T-helper 1 cell treated with Interleukin-12 subunit alpha and Interleukin-12 subunit beta and Interleukin-4 antibody, amounts not matched to agents 30 ng/mL and 1 ng/mL, for 36 hours (primary cell): ENCODE data around the gene CCL16. TPM values are rescaled to one million over a fixed set of nuclear protein-coding genes. Genes with fewer than 3 reads are reported as not detected.
"Not testable (repeated sequence)": the region's sequence is repeated elsewhere in the genome, so short reads cannot be mapped to it uniquely, and the experiment has no call there.

ENCODE experiments used
- intact Hi-C: fragments of 100-400 bp; cut with micrococcal nuclease; formaldehyde crosslinking; loops from one replicate; pipeline ENCODE4 v1.15.1; 2024
- total RNA-seq: library from RNA; stranded (reverse); gene quantifications from 2 replicates; pipeline ENCODE4 v1.2.3, GENCODE V29; 2022

Gene CCL16
- total RNA-seq, result not detected in 2 replicates

DNA sequence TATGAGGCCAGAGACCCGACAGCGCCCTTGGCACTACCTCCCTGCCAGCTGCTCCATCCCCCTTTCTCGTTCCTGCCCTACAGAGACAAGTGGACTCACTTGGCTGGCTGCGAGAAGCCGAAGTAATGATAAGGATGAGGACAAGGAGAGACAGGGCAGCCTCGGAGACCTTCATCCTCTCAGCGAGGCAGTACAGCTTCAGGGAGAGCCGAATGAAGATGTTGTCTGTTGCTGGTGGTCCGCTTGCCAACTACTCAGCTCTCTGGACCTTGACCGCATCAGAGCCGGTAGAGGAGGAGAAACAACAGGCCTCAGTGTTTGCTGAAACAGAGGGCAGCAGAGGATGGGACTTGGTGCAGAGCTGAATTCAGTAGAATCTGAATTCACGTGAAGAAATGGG is at the start of gene CCL16:
Gene CCL16, minus strand, starts transcription at position 252 of the 400 bp plus-strand sequence. Its CDS starts 77 bp downstream, at position 175.
- intact Hi-C loops, result no loop called here

DNA sequence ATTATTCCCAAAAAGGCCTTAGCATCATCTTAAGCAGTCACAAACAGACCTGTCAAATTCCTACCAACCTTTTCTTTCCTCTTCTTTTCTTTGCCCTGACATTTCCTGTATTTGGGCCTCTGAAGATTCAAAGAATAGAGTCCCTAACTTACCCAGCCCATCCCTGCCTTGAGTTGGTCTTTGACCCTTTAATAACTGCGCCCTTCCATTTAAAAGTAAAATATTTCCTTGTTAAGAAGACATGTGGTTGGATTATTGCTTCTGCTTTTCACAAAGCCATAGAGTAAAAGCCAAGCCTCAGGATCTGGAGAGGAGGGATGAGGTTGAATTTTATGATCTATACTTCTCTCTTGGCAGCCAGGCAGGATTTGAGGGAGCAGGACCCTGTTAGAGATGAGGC is 49.7 kb upstream of the CCL16 start:
- intact Hi-C loops, result no loop called here

DNA sequence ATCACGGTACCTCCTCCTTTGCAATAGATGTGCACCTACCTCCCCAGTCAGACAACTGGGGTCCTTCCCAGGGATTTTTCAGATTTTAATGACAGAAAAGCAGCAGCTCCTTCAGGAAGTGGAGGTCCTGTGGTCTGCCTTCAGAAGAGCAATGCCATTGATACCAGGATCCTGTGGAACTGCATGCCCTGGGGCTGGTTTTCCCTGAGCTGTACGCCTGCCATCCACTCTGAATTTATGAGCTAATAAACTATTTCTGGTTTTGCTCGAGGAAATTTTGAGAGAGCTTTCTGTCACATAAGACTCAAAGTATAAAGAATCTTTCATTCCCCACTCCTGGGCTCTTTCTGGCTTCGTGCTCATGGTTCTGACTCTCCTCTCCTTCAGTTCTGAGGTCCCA is 46.5 kb upstream of the CCL16 start:
- intact Hi-C loops, result no loop called here

GRCh38 chr17:36024106-36024869 is 43.0 kb upstream of the CCL16 start:
- intact Hi-C loops, result no loop called here

DNA sequence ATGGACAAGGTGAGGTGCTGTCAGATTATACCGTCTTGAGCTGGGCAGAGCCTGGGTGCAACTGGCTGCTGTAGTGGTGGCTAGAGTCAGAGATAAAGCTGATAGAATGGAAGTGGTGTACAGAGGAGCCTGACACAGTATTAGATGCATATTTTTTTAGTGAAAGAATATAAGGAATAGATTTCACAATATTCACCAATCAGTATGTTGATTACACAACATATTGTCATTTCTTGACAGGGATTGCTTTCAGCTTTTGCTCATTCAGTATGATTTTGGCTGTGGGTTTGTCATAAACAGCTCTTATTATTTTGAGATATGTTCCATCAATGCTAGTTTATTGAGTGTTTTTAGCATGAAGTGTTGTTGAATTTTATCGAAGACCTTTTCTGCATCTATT is 38.1 kb upstream of the CCL16 start:
- intact Hi-C loops, result no loop called here

- intact Hi-C loops, result no loop called here
These were observed 36.5 kb upstream of the CCL16 start, which contains the start of gene CCL23 for GRCh38 chr17:36017799-36018198. Gene CCL23 (minus strand): TSS chr17:36017972. CDS start chr17:36017897, 75 bp downstream.

DNA sequence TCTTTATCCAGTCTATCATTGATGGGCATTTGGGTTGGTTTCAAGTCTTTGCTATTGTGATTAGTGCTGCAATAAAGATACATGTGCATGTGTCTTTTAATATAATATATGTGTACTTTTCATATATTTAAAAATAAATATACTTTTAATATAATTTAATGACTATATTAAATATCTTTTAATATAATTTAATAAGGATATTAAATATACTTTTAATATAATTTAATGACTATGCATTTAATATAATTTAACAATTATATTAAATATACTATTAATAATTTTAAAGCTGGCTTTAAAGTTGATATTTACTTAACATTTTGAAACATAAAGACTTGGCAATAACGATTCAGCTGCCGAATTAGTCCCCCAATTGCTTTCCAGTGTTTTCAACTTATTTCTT is 35.3 kb upstream of the CCL16 start:
- intact Hi-C loops, result no loop called here

DNA sequence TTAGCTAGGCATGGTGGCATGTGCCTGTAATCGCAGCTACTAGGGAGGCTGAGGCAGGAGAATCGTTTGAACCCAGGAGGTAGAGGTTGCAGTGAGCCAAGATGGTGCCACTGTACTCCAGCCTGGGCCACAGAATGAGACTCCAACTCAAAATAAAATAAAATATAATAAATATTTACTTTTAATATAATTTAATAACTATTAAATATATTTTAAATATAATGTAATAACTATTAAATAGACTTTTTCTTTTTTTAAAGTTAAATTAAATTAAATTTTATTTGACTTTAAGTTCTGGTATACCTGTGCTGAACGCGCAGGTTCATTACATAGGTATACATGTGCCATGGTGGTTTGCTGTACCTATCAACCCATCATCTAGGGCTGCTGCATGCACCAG is 34.6 kb upstream of the CCL16 start:
- intact Hi-C loops, result not testable (repeated sequence)

- intact Hi-C loops, result no loop called here
These were observed 33.6 kb upstream of the CCL16 start for GRCh38 chr17:36014946-36015345.

GRCh38 chr17:36011201-36011600 is 29.9 kb upstream of the CCL16 start:
- intact Hi-C loops, result no loop called here

GRCh38 chr17:36008998-36009665 is 27.8 kb upstream of the CCL16 start:
- intact Hi-C loops, result loop anchor here (1.0 kb wide), 1 partner anchor 160 kb away; no protein-coding TSS in a partner anchor

DNA sequence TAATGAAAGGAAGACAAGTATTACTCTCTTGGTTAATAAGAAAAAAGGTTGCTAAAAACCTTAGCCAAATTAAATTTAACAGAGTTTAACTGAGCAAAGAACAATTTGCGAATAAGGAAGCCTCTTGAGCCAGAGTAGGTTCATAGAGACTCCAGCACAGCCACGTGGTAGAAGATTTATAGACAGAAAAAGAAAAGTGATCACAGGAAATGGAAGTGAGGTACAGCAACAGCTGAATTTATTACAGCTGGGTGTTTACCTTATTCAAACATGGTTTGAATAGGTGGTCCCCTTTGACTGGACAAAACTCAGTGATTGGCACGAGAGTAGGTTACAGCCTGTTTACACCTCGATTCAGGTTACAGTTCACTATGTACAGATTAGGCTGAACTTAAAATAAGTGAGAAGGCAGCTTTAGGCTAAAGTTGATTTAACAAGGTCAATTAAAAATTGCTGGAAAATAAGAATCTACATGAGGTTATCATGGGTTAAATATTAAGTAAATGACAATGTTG is 23.4 kb upstream of the CCL16 start:
- intact Hi-C loops, result no loop called here

DNA sequence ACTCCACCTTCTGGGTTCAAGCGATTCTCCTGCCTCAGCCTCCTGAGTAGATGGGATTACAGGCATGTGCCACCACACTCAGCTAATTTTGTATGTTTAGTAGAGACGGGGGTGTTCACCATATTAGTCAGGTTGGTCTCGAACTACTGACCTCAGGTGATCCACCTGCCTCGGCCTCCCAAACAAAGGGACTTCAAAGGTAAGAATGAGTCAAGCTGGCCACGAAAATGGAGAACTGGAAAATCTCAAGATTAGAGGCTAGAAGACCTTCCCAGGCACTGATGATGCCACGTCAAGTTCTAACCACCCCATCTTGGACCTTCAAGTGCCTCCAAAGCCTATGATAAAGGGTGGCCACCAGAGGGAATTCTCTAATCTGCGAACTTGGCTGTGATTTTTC is 21.3 kb upstream of the CCL16 start:
- intact Hi-C loops, result no loop called here

DNA sequence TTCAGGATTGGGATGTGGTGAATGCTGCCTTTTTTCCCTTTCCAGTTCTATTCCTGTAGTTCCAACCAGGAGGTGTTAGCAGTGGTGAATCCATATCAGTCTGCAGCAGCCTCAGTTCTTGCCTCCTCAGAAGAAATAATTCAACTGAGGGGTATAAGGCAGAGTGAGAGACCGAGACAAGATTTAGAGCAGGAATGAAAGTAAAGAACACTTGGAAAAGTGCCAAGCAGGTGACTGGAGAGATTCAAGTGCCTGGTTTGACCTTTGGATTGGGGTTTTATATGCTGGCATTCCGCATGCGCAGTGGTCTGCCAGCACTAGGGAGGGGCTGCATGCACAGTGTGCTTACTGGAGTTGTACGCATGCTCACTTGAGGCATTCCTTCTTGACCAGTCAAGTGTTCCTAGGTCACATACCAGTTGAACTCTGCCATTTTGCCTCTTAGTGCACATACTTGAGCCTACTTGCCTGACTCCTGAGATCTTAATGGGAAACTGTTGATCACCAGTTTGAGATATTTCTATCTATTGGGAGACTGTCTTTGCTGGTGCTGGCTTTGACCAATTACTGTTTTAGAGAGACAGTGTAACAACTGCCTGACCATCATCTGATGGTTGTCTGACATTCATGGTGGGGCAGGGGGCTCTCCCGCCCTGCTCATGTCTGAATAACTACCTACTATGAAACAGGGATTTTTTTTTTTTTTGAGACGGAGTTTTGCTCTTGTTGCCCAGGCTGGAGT is 20.7 kb upstream of the CCL16 start:
- intact Hi-C loops, result no loop called here

- intact Hi-C loops, result no loop called here
These were observed 19.9 kb upstream of the CCL16 start, which contains the start of gene CCL15 for GRCh38 chr17:36001110-36001771. Gene CCL15 (minus strand): TSS chr17:36001553. CDS start chr17:36001492, 61 bp downstream.

DNA sequence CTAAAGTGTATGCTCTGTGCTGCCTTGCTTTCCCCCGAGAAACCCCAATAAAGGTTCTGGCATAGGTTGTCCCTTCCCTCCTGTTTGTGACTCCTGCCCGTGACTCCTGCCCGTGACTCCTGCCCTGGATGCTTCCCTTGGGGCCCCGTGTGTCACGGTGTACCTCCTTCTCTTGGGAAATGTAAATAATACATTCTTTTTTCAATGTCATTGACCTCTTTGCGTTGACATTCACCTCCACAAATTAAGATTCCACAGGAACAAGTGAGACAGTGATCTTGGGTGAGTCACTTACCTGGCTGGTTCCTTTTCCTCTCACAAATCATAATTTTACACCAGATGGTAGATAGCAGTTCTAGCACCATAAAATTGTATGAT is 19.4 kb upstream of the CCL16 start:
- intact Hi-C loops, result no loop called here

GRCh38 chr17:35998756-35999155 is 17.5 kb upstream of the CCL16 start:
- intact Hi-C loops, result no loop called here

GRCh38 chr17:35998018-35998545 is 16.8 kb upstream of the CCL16 start:
- intact Hi-C loops, result no loop called here

DNA sequence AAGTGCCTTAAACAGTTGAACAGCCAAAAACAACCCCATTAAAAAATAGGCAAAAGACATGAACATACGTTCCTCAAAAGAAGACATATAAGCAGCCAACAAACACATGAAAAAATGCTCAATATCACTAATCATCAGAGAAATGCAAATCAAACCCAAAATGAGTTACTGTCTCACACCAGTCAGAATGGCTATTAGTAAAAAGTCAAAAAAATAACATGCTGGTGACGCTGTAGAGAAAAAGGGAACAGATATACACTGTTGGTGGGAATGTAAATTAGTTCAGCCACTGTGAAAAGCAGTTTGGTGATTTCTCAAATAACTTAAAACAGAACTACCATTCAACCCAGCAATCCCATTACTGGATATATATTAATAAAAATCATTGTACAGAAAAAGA is 14.0 kb upstream of the CCL16 start:
- intact Hi-C loops, result not testable (repeated sequence)

GRCh38 chr17:35991075-35991474 is 9.8 kb upstream of the CCL16 start:
- intact Hi-C loops, result no loop called here

- intact Hi-C loops, result no loop called here
These were observed 6.9 kb upstream of the CCL16 start for GRCh38 chr17:35988164-35988563.
